NCI-H2227 (cell line): ENCODE data around the gene RPH3AL.

Source experiments
- DNase-seq: peaks from one replicate; lab custom pipeline; 2025; ENCODE audit not compliant: unreplicated experiment; lab: John Stamatoyannopoulos, UW

The RPH3AL gene

GRCh38 chr17:353838-354234 lies 1.2 kb upstream of the RPH3AL start:
- no peak for DNase-seq

DNA sequence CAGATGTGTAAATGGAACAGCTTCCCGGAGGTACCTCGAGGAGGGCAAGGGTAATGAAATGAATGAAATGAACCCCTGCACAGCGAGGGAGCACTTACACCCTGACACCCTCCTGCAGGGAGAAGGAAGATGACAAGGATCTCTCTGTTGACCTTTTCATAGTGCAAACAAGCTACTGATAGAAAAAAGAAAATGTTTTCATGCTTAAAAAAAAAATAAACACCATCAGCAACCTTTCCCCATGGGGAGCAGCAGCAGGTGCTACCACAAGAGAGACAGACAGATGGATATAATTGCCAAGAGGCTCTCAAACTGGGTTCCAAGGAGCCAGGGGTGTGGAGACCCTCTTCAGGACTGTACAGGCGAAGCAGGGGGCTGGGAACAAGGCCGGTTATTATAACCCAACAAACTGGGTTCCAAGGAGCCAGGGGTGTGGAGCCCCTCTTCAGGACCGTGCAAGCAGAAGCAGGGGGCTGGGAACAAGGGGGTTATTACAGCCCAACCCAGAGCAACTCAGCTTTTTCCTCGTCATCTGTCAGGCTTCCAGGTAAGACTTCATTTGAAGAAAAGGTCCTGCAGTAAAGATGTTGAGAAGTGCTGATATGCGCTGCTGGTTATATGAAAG lies 718 bp upstream of the RPH3AL start:
- peak; percentile 62 for DNase-seq

DNA sequence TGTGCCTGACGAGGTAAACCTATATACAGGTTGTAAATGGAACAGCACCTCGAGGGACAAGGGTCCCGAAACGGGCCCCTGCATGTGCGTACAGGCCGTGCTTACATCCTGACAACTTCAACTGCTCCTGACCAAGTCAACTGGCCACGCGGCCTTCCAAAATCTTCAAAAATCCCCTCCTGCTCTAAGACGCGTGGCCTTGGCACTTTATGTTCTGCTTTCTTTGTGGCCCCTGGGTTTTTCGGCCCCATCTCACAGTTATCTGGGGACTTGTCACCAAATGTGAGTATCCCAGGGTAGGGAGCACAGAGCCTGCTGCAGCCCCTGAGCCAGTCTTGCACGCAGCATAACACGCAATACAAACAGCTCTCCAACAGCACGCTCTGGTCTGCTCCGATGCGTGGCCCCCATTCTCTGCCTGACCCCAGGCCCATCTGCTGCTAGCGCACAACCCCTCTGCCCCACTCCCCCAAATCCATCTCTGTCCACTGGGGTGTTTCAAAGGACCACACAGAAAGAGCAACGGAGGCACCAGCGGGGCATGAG lies 659 bp downstream of the RPH3AL start:
- no peak for DNase-seq

GRCh38 chr17:351449-351738 lies 1.2 kb downstream of the RPH3AL start:
- no peak for DNase-seq

DNA sequence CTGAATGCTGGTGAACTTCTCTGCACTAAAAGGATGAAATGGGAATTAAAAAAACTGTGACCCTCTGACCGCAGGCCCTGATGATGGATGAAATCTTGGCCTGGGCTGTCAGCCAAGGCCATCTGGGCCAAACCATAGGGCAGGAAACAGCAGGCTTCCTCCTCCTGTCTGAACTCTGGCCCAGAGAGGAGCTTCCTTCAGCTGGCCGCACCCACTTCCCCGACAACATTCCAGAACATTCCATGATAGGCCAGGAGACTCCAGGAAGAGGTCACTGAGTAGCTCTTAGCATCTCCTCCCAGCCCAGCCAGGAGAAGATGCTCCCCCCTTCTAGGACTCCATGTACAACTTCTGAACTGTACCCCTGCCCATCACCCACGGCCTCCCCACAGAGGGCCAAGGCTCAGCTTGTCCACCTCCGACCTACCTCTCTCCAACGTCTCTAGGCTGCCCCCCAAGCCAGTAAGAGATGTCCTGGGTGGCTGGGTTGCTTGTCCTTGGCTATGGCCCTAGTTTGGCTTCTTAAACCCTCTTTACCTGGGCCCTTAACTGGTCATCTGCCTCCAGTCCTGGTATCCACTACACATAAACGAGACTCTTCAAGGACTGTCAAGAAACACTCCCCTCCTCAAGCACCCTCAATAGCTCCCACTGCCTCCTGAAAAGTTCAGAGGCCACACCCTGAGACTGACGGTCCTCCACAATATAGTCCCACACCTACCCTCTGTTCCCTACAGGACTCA lies 1.7 kb downstream of the RPH3AL start:
- DNase-seq = no peak

DNA sequence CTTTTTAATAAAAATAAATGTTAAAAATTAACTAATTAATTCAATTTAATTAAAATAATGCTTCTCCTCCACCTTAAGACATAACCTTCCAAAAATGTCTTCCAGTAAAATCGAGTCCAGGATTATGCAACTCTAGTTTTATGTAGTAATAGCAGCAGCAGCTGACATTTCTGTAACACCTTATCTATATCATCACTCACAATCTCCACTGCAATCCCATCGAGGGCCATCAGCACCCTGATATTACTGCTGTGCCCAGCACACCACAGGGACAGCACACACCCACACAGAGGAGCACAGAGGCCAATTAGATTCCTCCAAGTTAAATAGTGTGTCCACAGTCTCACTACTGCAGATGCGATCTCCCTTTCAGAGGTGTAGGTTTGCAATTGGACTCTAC lies 2.9 kb downstream of the RPH3AL start:
- no peak for DNase-seq

GRCh38 chr17:348692-349425 lies 3.7 kb downstream of the RPH3AL start:
- no peak for DNase-seq

DNA sequence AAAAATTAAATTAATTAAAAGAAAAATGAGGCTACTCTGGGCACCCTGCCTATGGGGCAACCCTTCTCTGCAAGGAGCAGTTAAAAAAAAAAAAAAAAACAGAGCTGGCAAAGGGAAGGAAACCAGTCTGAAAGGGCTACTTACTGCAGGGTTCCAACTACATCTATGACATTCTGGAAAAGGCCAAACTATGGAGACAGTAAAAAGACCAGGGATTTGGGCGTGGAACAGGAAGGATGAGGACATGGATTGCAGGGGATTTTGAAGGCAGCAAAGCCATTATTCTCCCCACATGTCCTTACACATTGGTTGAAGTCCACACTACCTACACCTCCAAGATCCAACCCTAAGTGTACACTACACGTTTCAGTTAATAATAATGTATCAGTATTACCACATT lies 4.6 kb downstream of the RPH3AL start:
- no peak for DNase-seq

GRCh38 chr17:347309-347899 lies 5.2 kb downstream of the RPH3AL start:
- no peak for DNase-seq

GRCh38 chr17:345992-346785 lies 6.4 kb downstream of the RPH3AL start:
- no peak for DNase-seq

DNA sequence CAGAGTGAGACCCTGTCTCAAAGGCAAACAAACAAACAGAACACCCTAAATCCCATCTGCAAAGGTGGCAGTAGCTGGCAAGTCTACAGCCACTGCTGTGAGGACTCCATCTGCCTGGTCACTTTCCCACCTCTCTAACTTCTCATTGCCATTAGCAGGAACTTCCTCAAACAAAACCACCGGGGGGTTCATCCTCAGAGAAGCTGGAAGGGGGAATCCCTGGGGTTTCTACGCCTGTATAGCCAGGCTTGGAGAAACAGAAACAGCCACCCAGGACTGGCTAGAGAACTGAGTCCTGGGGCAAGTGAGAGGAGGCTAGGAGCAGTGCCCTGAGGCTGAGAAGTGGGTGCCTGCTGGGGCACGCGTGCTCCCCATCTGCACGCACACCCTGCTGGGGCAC lies 7.3 kb downstream of the RPH3AL start:
- no peak for DNase-seq

DNA sequence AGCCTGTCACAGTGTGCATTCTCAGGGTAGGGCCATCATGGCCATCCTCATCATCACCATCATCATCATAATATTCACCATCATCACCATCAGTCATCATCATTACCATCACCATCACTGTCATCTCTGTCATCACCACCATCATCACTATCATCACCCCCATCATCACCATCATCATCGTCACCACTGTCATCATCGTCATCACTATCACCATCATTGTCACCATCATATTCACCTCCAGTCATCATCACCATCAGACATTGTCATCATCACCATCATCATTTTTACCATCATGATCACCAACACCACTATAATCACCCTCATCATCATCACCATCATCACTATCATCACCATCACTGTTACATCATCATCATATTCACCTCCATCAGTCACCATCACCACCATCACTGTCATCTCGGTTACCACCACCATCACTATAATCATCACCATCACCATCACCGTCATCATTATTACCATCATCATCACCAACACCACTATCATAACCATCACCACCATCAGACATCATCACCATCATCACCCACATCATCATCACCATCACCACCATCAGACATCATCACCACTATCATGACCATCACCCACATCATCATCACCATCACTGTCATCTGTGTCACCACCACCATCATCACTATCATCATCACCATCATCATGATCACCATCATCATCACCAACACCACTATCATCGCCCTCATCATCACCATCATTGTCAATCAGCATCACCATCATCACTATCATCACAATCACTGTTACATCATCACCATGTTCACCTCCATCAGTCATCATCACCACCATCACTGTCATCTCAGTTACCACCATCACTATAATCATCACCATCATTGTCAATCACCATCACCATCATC lies 8.5 kb downstream of the RPH3AL start:
- no peak for DNase-seq

GRCh38 chr17:343211-343610 lies 9.4 kb downstream of the RPH3AL start:
- DNase-seq = no peak

GRCh38 chr17:340074-340473 lies 12.5 kb downstream of the RPH3AL start:
- no peak for DNase-seq

- DNase-seq = no peak
Measured at GRCh38 chr17:339193-340061, 13.2 kb downstream of the RPH3AL start.

GRCh38 chr17:338442-339192 lies 14.0 kb downstream of the RPH3AL start:
- no peak for DNase-seq

GRCh38 chr17:337866-338265 lies 14.7 kb downstream of the RPH3AL start:
- DNase-seq = no peak

GRCh38 chr17:337453-337852 lies 15.2 kb downstream of the RPH3AL start:
- DNase-seq = no peak
